ENCODE measurements around the gene ZNF385D.
"Not testable (repeated sequence)": the region's sequence is repeated elsewhere in the genome, so short reads cannot be mapped to it uniquely, and the experiment has no call there.

ZNF385D gene

DNA sequence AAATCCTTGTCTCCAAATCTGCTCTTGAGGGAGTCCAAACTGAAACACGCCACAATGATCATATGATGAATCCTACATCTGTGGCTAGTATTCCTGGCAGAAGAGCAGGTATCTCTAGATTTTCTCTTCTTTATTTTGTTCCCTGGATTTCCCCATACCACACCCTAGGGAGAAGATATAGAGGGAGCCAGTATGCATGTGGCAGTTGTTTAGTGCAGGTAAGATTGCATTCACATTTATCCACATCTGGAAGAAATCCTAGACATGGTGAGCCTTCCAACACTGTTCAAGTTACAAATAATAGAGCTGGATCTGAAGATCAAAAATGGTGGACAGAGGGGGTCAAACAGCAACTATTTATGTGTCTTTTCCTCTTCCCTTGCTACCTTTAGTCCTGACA, 316.7 kb downstream of the ZNF385D start:
- DNase-seq = no peak

DNA sequence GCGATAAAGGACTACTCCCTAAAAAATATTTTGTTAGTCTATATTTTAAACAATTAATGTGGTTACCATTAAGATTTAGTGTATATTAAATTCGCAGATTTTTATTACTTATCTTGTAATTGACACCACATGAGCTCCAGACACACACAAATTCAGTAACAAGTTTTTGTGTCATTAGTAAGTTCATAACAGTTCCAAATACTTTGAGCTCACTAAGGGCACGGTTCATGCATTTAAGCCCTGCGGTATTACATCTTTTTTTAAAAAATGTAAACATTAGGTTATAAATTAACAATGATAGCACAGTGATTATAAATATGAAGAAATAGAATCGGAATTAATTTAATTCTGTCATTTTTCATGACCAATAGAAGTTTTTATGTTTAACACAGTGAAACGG, 317.3 kb downstream of the ZNF385D start:
- no peak for DNase-seq

DNA sequence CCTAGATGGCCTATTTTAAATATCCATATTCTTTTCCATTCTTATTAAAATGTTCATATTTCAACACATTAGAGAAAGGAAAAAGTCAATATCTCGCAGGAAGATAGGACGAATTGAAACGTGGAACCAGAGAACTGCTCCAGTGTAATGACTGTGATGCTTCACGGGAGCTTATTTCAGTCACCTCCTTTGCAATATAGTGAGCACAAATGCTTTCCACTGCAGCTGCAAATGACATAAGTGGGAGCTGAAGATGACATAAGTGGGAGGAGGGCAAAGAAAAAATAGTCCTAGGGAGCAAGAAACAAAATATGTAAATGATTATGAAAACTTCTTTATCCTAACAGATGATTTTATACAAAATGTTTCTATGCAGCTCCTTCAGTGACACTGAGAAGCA, 324.1 kb downstream of the ZNF385D start:
- no peak for DNase-seq

DNA sequence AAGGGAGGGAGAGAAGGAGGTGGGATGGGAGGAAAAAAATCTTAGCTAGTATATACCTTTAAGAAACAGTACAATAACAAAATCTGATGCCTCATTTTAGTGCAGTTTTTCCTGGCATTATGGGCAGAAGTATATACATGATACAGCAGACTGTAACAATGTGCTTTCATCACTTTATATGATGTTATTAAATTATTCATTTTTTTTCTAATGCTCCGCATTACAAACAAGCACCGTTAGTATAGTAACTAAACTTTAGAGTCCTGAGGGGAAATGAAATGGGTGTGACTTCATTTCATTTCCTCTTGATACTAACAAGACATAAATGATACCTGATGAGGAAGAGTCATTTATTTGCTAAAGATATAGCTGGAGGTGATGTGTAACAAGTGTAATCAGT, 325.3 kb downstream of the ZNF385D start:
- DNase-seq = no peak

DNA sequence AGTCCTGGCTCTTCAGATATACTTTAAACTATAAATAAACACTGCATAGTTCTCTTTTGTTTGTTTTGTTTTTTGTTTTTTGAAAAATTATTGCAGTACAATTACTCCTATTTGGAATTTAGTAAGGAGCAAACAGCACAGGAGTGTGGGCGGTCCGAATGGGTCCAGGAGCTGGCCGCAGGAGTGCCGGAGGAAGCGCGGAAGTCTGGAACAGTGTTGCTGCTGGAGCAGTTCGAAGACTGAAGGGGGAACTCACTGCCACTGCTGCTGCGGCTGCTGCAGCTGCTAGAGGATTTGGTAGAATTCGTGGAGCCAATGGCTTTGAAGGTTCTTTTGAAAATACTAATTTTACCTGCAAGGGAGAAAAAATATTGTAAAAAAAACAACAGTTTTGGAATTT, 329.9 kb downstream of the ZNF385D start:
- DNase-seq = no peak

DNA sequence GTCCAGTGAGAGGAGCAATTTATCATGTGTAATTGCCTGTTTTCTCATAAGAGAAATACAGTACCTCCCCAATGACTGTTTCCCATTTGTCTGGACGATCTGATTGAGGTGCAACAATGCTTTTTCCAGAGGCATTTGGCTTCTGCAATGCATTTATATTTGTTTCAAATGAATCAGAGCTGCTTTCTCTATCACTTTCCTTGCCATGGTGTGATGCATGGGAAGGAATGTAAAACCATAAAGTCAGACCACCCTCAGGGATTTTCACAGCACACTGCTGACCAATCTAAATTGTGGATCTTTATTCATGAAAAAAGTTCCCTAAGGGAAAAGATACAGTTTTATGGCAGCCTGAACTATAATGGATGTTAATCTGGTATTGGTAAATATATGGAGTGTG, 333.0 kb downstream of the ZNF385D start:
- no peak for DNase-seq

DNA sequence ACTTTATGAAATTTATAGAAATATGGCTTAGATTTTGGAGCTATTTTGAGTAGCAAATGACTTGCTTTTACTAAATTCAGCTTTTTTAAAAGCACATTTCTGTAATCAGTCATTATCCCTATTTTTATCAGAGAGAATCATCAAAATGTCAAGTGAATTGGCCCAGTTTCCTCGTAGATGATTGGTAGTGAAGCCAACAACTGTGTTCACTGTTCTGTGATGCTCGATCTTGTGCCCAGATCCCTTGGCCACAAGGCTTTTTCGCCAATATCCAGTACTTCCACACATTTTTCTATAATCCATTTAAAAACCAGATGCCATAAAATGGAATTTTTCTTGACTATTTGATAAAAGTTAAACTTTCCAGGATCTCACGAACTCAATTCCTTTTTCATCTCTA, 336.5 kb downstream of the ZNF385D start:
- DNase-seq = no peak

DNA sequence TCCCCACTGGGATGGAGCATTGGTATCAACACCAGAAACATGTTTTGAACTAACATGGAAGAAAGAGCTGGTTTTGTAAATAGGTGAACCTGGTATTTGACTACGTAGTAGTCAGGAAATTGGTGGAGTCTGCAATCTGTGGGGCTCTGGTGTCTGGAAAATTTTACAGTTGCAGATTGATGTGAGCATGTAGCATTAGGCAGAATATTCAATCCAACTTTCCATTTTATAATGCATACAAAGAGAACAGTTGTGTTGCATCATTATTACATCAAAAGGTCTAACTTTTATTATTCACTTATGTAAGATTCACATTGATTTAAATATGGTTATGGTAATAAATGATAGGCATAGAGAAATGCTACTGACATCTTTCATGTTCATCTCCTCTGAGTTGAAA, 340.0 kb downstream of the ZNF385D start:
- no peak for DNase-seq

DNA sequence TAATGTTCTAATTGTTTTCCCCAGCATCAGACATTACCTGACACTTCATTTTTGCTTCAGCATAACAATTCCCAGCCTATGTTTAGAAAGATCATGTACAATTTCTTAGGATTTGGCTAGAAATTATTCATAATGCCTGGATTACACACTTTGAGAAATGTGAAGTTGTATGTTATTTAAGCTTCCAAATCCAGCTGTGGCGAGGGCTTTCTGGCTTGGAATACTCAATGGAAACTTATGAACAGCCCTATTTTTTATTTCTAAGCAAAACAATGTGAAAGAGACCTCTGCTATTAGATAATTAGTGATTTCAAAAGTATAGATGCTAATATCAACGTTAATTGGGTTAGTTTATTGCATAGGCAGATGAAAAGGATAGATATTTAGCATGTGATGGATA, 341.6 kb downstream of the ZNF385D start:
- no peak for DNase-seq

DNA sequence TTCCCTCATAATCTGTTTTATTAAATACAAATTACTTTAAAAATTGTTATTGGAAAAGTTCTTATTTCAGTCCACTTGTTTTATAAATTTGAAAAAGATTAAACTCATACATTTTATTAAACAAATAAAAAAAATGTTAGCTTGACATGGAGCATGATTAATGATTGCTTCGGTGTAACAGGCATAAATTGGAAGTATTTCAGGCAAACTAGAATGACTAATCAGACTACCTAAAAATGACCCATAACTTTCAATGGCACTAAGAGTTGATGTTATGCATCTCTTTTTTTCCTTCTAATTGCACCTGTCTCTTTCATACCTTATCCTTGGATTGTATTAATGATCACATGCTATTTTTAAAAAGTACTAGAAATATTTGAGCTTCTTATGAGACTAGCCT, 343.3 kb downstream of the ZNF385D start:
- no peak for DNase-seq

DNA sequence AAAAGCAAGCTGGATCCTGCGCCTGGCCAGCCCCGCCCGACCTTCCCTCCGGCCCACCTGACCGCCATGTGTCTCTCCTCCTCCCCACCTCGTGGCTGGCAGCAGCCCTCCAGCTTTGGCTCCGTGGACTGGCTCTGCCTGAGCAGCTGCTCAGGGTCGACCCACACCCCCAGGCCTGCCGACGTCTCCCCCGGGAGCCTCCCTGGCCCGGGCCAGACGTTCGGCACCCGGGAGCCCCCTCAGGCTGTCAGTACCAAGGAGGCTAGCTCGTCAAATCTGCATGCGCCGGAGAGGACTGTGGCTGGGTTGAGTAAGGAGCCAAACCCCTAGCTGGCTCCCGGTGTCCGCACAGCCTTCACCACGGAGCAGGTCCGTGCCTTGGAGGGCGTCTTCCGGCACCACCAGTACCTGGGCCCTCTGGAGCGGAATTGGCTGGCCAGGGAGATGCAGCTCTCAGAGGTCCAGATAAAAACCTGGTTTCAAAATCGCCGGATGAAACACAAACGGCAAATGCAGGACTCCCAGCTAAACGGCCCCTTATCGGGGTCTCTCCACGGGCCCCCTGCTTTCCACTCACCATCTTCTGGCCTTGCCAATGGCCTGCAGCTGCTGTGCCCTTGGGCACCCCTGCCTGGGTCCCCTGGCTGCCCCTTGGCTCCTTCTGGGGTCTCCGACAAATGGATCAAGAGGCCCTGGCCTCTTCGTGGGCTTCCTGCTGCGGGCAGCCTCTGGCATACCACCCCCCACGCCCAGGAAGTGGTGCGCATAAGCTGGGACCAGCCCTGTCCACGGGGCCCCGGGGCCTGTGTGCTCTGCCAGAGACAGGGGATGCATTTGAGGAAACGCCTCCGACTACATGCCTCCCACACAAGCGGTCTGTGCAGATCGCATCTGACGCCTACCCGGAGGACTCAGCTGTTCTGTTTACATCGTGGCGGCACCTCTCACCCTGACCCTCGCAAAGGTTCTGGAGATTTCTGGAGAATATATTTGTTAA, 345.0 kb downstream of the ZNF385D start:
- DNase-seq = no peak

DNA sequence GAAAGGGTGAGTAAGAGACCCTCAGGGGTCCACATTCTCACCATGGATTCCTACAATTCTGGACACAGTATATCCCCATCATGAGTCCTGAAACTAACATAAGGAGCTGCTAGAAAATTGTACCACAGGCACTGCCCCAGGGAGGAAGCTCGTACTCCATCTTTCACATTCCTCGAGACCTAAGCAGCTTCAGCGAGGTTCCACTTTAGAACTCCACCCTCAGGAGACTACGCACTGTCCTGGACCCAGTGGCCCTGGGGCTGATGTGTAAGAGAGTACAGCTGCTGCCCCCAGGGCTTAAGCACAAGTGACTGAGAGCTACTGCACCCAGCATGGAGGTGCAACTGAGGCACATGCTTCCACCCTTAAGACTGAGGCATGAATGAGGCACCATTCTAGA, 352.5 kb downstream of the ZNF385D start:
- no peak for DNase-seq

DNA sequence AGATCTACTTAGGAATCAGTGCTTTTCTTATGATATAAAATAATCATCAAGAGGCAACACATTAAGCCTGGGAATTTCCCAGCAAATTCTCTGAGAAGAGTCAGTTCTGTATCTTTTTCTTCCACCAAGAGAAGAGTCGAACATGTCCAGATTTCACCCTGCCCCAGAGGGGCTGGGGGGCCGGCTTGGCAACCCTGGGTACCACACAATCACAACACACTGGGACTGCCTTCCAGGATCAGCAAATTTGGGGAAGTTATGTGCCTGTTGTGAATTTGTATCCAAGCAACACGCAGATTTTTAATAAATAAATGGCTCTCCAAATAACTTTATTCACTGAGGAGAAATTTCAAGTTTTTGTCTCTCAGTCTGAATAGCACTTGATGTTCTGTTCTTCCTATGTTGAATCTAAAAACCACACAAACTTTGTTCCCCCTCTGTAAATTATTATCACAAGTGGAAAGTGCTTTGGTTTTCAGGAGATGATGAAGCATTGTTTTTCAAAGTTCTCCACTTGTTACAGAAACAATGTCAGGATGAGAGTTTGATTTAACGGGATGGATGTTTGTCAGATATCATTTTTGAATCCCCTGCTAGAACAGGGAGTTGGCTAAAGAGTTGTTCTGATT, 357.2 kb downstream of the ZNF385D start:
- DNase-seq = no peak

DNA sequence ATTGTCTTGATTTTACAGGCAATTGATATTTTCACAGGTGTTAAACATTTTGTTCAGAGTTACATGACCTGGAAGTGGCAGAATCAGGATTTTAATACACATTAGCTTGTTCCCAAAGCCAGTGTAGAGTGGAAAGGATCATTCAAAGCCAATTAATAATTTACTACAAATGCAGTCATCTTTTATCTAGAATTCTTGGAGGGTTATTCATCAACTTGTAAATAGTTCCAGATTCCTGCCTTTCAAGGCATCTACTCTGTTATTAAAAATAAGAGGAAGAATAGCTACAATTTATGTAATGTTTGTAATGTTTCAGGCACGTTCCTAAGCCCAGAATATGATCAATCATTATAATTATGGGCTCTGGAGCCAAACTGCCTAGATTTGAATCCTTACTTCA, 358.5 kb downstream of the ZNF385D start:
- DNase-seq = no peak

DNA sequence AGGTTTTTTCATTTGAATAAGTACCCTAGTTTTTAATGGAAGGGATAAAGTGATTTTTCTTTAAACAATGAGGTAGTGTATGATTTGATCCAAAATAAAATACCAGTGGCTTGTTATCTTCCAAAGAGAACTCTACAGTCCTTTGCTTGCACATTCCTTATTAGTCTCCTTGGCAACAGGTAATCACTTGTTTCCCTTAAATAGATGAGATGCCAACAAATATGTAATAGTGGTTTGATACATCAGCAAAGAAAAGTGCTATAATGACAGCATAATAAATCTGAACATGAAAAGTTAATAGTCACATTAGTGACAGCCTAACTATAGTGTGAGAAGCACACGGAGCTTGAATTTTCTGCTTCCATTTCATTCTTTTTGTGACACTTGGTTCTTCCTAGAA, 360.2 kb downstream of the ZNF385D start:
- no peak for DNase-seq

DNA sequence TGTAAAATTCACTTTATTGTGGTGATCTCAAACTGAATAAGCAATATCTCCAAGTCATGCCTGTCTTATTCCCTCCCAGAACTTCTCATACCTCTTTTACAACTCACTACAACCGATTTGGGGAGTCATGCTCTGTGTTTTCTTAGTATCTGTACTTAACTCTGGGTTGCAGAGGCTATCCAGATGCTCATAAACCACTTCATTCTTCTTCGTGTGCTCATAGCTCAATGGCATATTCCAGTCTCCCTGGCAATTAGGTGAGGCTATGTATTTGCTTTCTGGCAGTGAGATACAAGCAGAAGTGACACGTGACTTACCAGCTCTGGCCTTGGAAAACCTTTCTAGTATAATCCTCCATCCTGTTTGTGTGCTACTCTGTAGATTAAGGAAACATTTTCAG, 360.9 kb downstream of the ZNF385D start:
- DNase-seq = no peak

DNA sequence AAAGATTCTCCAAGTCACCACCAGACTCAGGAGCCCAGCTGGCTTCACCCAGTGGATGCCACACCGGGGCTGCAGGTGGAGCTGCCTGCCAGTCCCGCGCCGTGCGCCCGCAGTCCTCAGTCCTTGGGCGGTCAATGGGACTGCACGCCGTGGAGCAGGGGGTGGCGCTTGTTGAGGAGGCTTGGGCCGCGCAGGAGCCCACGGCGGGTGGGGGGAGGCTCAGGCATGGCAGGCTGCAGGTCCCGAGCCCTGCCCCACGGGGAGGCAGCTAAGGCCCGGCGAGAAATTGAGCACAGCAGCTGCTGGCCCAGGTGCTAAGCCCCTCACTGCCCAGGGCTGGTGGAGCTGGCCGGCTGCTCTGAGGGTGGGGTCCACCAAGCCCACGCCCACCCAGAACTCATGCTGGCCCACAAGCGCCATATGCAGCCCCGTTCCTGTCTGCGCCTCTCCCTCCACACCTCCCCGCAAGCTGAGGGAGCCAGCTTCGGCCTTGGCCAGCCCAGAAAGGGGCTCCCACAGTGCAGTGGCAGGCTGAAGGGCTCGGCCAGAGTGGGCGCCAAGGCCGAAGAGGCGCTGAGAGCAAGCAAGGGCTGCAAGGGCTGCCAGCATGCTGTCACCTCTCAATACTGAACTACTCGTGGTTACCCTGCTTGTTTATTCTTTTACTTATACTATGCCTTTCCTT, 363.7 kb downstream of the ZNF385D start:
- DNase-seq = not testable (repeated sequence)

DNA sequence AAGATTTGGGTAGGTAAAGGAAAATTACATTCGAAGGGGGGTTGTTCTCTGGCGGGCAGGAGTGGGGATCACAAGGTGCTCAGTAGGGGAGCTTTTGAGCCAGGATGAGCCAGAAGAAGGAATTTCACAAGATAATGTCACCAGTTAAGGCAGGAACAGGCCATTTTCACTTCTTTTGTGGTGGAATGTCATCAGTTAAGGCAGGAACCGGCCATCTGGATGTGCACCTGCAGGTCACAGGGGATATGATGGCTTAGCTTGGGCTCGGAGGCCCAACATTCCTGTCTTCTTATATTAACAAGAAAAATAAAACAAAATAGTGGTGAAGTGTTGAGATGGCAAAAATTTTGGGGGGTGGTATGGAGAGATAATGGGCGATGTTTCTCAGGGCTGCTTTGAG, 373.0 kb downstream of the ZNF385D start:
- DNase-seq = not testable (repeated sequence)

DNA sequence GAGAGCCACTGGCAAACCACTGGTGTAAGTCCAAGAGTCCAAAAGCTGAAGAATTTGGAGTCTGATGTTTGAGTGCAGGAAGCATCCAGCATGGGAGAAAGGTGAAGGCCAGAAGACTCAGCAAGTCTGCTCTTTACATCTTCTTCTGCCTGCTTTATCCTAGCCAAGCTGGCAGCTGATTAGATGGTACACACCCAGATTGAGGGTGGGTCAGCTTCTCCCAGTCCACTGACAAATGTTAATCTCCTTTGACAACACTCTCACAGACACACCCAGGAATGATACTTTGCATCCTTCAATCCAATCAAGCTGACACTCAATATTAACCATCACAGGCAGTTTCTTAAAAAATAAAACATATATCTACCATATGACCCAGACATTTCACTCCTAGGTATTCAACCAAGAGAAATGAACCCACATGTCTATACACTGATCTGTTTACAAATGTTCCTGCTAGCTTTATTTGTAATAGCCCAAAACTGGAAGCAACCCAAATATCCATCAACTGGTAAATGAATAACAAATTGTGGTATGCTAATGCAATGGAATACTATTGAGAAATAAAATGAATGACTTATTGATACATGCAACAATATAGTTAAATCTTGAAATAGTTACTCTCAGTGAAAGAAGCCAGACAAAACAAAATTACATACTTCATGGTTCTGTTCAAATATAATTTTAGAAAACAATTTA, 373.8 kb downstream of the ZNF385D start:
- no peak for DNase-seq

DNA sequence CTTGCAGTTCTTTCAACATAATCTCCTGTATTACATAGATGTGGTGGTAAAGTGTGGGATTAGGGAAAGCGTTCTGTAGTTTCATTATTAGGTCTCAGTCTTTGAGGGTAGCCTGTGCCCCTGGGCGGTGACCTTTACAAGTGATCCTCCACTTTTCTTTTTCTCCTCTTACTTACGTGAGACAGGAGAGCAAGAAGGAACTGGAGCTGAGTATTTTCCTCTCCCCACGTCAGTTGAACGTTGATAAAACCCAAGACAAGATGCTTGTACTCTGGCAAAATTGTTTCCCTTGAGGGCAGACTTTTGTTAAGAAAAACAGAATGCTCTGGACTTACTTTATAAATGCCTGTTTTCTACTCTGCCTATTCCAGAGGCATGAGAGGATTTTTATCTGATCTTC, 378.7 kb downstream of the ZNF385D start:
- no peak for DNase-seq

All from NCI-H2171 treated with DMSO at 0.1 percent for 48 hours (cell line).